Erythroblast (primary cell): Measurements from ENCODE around the gene XYLT2.

Source experiments
- GATA1 ChIP-seq: IDR thresholded peaks from 2 replicates; pipeline ENCODE4 v1.6.1; 2011; ENCODE audit warnings: low read depth, mild to moderate bottlenecking, control low read depth, low read length, moderate library complexity
- POLR2A ChIP-seq: IDR thresholded peaks from 2 replicates; pipeline ENCODE4 v1.6.1; 2011; ENCODE audit warnings: mild to moderate bottlenecking, low read length

GRCh38 chr17:50325906-50326305 is 20.0 kb upstream of the XYLT2 start:
- no peak for TF ChIP-seq POLR2A
- no peak for TF ChIP-seq GATA1
